HFF-Myc (cell line): ENCODE measurements around the gene FBXL3.

Experiments
- DNase-seq: peaks from one replicate; pipeline ENCODE4 v3.0.0-alpha.2; 2011; ENCODE audit warnings: low read depth; ENCODE audit errors: extremely low read depth
- H3K4me3 ChIP-seq: replicated peaks from 2 replicates; pipeline ENCODE4 v1.5.1; 2011; ENCODE audit warnings: low read depth, mild to moderate bottlenecking, control low read depth, low read length
- CTCF ChIP-seq: IDR thresholded peaks from 2 replicates; pipeline ENCODE4 v1.5.1; 2012; ENCODE audit warnings: mild to moderate bottlenecking, low read depth, low read length, control low read depth; ENCODE audit errors: missing control alignments

The FBXL3 gene

GRCh38 chr13:77002590-77003190 is 24.3 kb downstream of the FBXL3 start:
- peak; percentile 66 for TF ChIP-seq CTCF
- DNase-seq: peak; percentile 35
- H3K4me3 ChIP-seq: no peak overlapping the region

- H3K4me3 ChIP-seq: no peak overlapping the region
- TF ChIP-seq CTCF: no peak
- DNase-seq: peak; percentile 52
Observed at GRCh38 chr13:77001963-77002587, 24.9 kb downstream of the FBXL3 start.

GRCh38 chr13:77001540-77001939 is 25.4 kb downstream of the FBXL3 start:
- DNase-seq: no peak
- H3K4me3 ChIP-seq: no peak overlapping the region
- TF ChIP-seq CTCF: no peak

- TF ChIP-seq CTCF: no peak
- DNase-seq: peak; percentile 24
- H3K4me3 ChIP-seq: no peak overlapping the region
Observed at GRCh38 chr13:77000475-77000874, 26.5 kb downstream of the FBXL3 start.

- DNase-seq: no peak
Observed at GRCh38 chr13:76994281-76994680, 32.7 kb downstream of the FBXL3 start.

GRCh38 chr13:76993473-76993872 is 33.5 kb downstream of the FBXL3 start:
- no peak for DNase-seq
- TF ChIP-seq CTCF: no peak
- H3K4me3 ChIP-seq: no peak overlapping the region; the same call in 1 of the 2 replicates

More at GRCh38 chr13:76994281-76994680, 32.7 kb downstream of the FBXL3 start:
- no peak overlapping the region for H3K4me3 ChIP-seq
- no peak for TF ChIP-seq CTCF
